OCI-LY3 (cell line): ENCODE data around the gene TMEM219.
A peak's percentile ranks its signal among the peaks of the same experiment; 100 is the strongest.
"Not testable (repeated sequence)": the region's sequence is repeated elsewhere in the genome, so short reads cannot be mapped to it uniquely, and the experiment has no call there.

Experiments
- H2AFZ ChIP-seq: fragments of 200-600, 300-600 bp; shearing (Covaris generic); 2 replicates; pipeline ENCODE4 v1.6.0; 2014; ENCODE audit warnings: antibody characterized with exemption, low read depth, low read length
- H3K27ac ChIP-seq: fragments of 200-600, 300-600 bp; sonication (generic); 2 replicates; pipeline ENCODE4 v1.5.1; 2014; ENCODE audit warnings: mild to moderate bottlenecking, low read length, moderate library complexity, mixed read lengths
- H3K27me3 ChIP-seq: fragments of 200-600, 300-600 bp; sonication (generic); 2 replicates; pipeline ENCODE4 v1.6.1; 2014; ENCODE audit warnings: low read depth, low read length, mixed read lengths
- H3K36me3 ChIP-seq: fragments of 200-600, 300-600 bp; sonication (generic); replicated peaks from 2 replicates; pipeline ENCODE3; 2014; ENCODE audit warnings: low read depth, low read length, mixed read lengths
- H3K4me1 ChIP-seq: fragments of 300-600, 200-600 bp; sonication (generic); 2 replicates; pipeline ENCODE4 v1.6.1; 2014; ENCODE audit warnings: low read length, mixed read lengths
- H3K4me2 ChIP-seq: fragments of 200-600, 300-600 bp; sonication (generic); 2 replicates; pipeline ENCODE4 v1.6.1; 2014; ENCODE audit warnings: low read length, mixed read lengths
- H3K4me3 ChIP-seq: fragments of 300-600, 200-600 bp; sonication (generic); 2 replicates; pipeline ENCODE4 v1.5.1; 2014; ENCODE audit warnings: antibody characterized with exemption, mild to moderate bottlenecking, low read length, moderate library complexity
- H3K79me2 ChIP-seq: fragments of 300-600, 200-600 bp; shearing (Covaris generic); 2 replicates; pipeline ENCODE4 v1.6.1; 2014; ENCODE audit warnings: mild to moderate bottlenecking, low read length, mixed read lengths
- H3K9ac ChIP-seq: fragments of 300-600, 200-600 bp; shearing (Covaris generic); 2 replicates; pipeline ENCODE4 v1.6.0; 2014; ENCODE audit warnings: mild to moderate bottlenecking, low read length, moderate library complexity
- H3K9me3 ChIP-seq: fragments of 200-600, 300-600 bp; shearing (Covaris generic); 2 replicates; pipeline ENCODE4 v1.6.1; 2014; ENCODE audit warnings: low read length, mixed read lengths; ENCODE audit not compliant: insufficient read depth
- H4K20me1 ChIP-seq: fragments of 200-600, 300-600 bp; sonication (generic); 2 replicates; pipeline ENCODE4 v1.6.1; 2016; ENCODE audit warnings: low read length, mixed read lengths; ENCODE audit not compliant: insufficient read depth
- CTCF ChIP-seq: fragments of 200-600, 300-600 bp; sonication (generic); IDR thresholded peaks from 2 replicates; pipeline ENCODE4 v1.5.1; 2014; ENCODE audit warnings: antibody characterized with exemption, low read length, low read depth
- EZH2phosphoT487 ChIP-seq: fragments of 200-600 bp; shearing (Covaris generic); IDR thresholded peaks from 2 replicates; pipeline ENCODE4 v1.6.1; 2018; ENCODE audit warnings: antibody characterized with exemption, mixed run types, low read depth

Gene TMEM219

GRCh38 chr16:29959293-29959692, 2.6 kb upstream of the TMEM219 start:
- TF ChIP-seq CTCF (no peak), EZH2phosphoT487 (no peak)
- H3K4me3 ChIP-seq: no peak overlapping the region
- no peaks in the 10 kb centered on the region for H4K20me1 ChIP-seq
- no peak overlapping the region for H3K27ac ChIP-seq
- H2AFZ ChIP-seq: no peak overlapping the region
- H3K4me1 ChIP-seq: peaks cover 17% of the 10 kb centered on the region
- H3K36me3 ChIP-seq: no peaks in the 10 kb centered on the region
- no peaks in the 10 kb centered on the region for H3K27me3 ChIP-seq
- no peak overlapping the region for H3K9ac ChIP-seq
- H3K4me2 ChIP-seq: no peak overlapping the region
- no peaks in the 10 kb centered on the region for H3K79me2 ChIP-seq
- H3K9me3 ChIP-seq: no peaks in the 10 kb centered on the region

- not testable (repeated sequence) for H3K27ac ChIP-seq, H3K79me2 ChIP-seq, H3K4me2 ChIP-seq, H3K36me3 ChIP-seq, H3K27me3 ChIP-seq, H2AFZ ChIP-seq, H3K4me3 ChIP-seq, H3K9me3 ChIP-seq, H3K9ac ChIP-seq, H4K20me1 ChIP-seq
- H3K4me1 ChIP-seq: peaks cover 14% of the 10 kb centered on the region
Observed at GRCh38 chr16:29959821-29960220, 2.1 kb upstream of the TMEM219 start.

GRCh38 chr16:29961127-29961478, 776 bp upstream of the TMEM219 start:
- no peaks in the 10 kb centered on the region for H3K9me3 ChIP-seq
- peak overlapping the region; percentile 96 for H2AFZ ChIP-seq
- peak overlapping the region; percentile 88 for H3K4me3 ChIP-seq
- H4K20me1 ChIP-seq: no peaks in the 10 kb centered on the region
- peak overlapping the region; percentile 73 for H3K9ac ChIP-seq
- H3K79me2 ChIP-seq: no peaks in the 10 kb centered on the region
- H3K4me2 ChIP-seq: peak overlapping the region; percentile 98
- no peaks in the 10 kb centered on the region for H3K36me3 ChIP-seq
- no peaks in the 10 kb centered on the region for H3K27me3 ChIP-seq
- no peak overlapping the region for H3K27ac ChIP-seq
- no peak for TF ChIP-seq CTCF
- H3K4me1 ChIP-seq: peaks cover 11% of the 10 kb centered on the region

- Histone ChIP-seq H3K9me3 (no peaks in the 10 kb centered on the region), H2AFZ (peak overlapping the region; percentile 18), H3K27me3 (no peaks in the 10 kb centered on the region), H3K36me3 (no peaks in the 10 kb centered on the region), H3K9ac (peak overlapping the region; percentile 69), H3K4me3 (peak overlapping the region; percentile 88), H3K4me2 (peak overlapping the region; percentile 97), H3K4me1 (peaks cover 11% of the 10 kb centered on the region), H4K20me1 (no peaks in the 10 kb centered on the region), H3K79me2 (no peaks in the 10 kb centered on the region), H3K27ac (no peak overlapping the region)
- TF ChIP-seq EZH2phosphoT487 (no peak), CTCF (no peak)
Observed at GRCh38 chr16:29962344-29962994, 590 bp downstream of the TMEM219 start.
